KMS-11 (cell line): ENCODE results near the gene CSTA.
"Not testable (repeated sequence)": the region's sequence is repeated elsewhere in the genome, so short reads cannot be mapped to it uniquely, and the experiment has no call there.

Experiments used
- H2AFZ ChIP-seq: fragments of 200-600 bp; sonication (generic); 2 replicates; pipeline ENCODE4 v1.6.1; 2016; ENCODE audit warnings: antibody characterized with exemption, mixed run types, low read depth
- H3K27ac ChIP-seq: fragments of 200-600 bp; sonication (generic); 2 replicates; pipeline ENCODE4 v1.6.1; 2016; ENCODE audit warnings: mild to moderate bottlenecking, mixed run types
- H3K27me3 ChIP-seq: fragments of 200-600 bp; sonication (generic); 2 replicates; pipeline ENCODE4 v1.6.1; 2017; ENCODE audit warnings: mild to moderate bottlenecking, low read depth, mixed run types, moderate library complexity; ENCODE audit not compliant: insufficient read depth
- H3K36me3 ChIP-seq: fragments of 200-600 bp; sonication (generic); 2 replicates; pipeline ENCODE4 v1.6.1; 2017; ENCODE audit warnings: mild to moderate bottlenecking, mixed run types; ENCODE audit not compliant: insufficient read depth
- H3K4me1 ChIP-seq: fragments of 200-600 bp; sonication (generic); 2 replicates; pipeline ENCODE4 v1.6.1; 2016; ENCODE audit warnings: mild to moderate bottlenecking, low read depth, mixed run types; ENCODE audit not compliant: poor library complexity, severe bottlenecking
- H3K4me2 ChIP-seq: fragments of 200-600 bp; sonication (generic); 2 replicates; pipeline ENCODE4 v1.7.0; 2016; ENCODE audit warnings: mild to moderate bottlenecking, mixed run types
- H3K4me3 ChIP-seq: fragments of 200-600 bp; sonication (generic); IDR thresholded peaks from 2 replicates; pipeline ENCODE4 v1.6.1; 2017; ENCODE audit warnings: low read depth, low read length, mixed read lengths; ENCODE audit not compliant: insufficient read depth
- H3K79me2 ChIP-seq: fragments of 200-600 bp; sonication (generic); 2 replicates; pipeline ENCODE4 v1.6.1; 2016; ENCODE audit warnings: low read depth, mixed run types; ENCODE audit not compliant: insufficient read depth
- H3K9ac ChIP-seq: fragments of 200-600 bp; sonication (generic); 2 replicates; pipeline ENCODE4 v1.6.1; 2016; ENCODE audit warnings: mild to moderate bottlenecking, mixed run types
- H4K20me1 ChIP-seq: fragments of 200-600 bp; sonication (generic); 2 replicates; pipeline ENCODE4 v1.6.1; 2016; ENCODE audit warnings: mild to moderate bottlenecking, mixed run types; ENCODE audit not compliant: insufficient read depth
- CTCF ChIP-seq: fragments of 200-600 bp; sonication (generic); conservative IDR thresholded peaks from 2 replicates; pipeline ENCODE4 v1.6.1; 2017; ENCODE audit warnings: low read depth, mild to moderate bottlenecking, antibody characterized with exemption, low read length, moderate library complexity, mixed read lengths

Gene CSTA

DNA sequence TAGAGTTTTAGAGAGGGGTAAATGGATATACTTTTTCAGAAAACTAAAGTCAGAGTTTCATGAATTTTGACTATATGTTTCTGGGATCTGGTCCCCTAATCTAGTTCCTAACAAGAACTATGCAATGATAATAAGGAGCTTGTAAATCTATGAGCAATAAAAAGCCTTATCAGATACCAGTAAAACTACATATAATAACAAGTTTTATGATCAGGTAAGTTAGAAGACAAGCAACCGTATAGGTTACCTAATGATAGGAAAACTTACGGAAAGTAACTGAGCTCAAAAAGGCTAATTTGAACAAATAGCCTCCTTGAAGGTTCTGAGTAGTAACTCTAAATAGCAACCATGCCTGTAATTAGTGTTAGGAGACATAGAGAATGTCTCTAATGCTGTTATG lies 37.0 kb downstream of the CSTA start:
- no peak overlapping the region for H3K27ac ChIP-seq
- no peak for TF ChIP-seq CTCF
- H3K4me3 ChIP-seq: no peak overlapping the region
- H3K27me3 ChIP-seq: no peaks in the 10 kb centered on the region
- H3K9ac ChIP-seq: no peak overlapping the region
- H3K4me1 ChIP-seq: peaks cover 17% of the 10 kb centered on the region
- H3K36me3 ChIP-seq: no peaks in the 10 kb centered on the region
- H3K79me2 ChIP-seq: no peaks in the 10 kb centered on the region
- H4K20me1 ChIP-seq: no peaks in the 10 kb centered on the region
- H3K4me2 ChIP-seq: no peak overlapping the region
- H2AFZ ChIP-seq: no peak overlapping the region

- no peaks in the 10 kb centered on the region for H4K20me1 ChIP-seq
- no peaks in the 10 kb centered on the region for H3K27me3 ChIP-seq
- H3K9ac ChIP-seq: no peak overlapping the region
- peaks cover 22% of the 10 kb centered on the region for H3K4me1 ChIP-seq
- no peaks in the 10 kb centered on the region for H3K36me3 ChIP-seq
- no peak overlapping the region for H3K27ac ChIP-seq
- H3K4me2 ChIP-seq: no peak overlapping the region
- no peak overlapping the region for H3K4me3 ChIP-seq
- H2AFZ ChIP-seq: no peak overlapping the region
- no peaks in the 10 kb centered on the region for H3K79me2 ChIP-seq
- TF ChIP-seq CTCF: no peak
Measured at GRCh38 chr3:122364490-122364889, 39.4 kb downstream of the CSTA start.

- no peak overlapping the region for H2AFZ ChIP-seq
- H3K4me2 ChIP-seq: no peak overlapping the region
- no peak overlapping the region for H3K4me3 ChIP-seq
- H3K9ac ChIP-seq: no peak overlapping the region
- no peaks in the 10 kb centered on the region for H3K79me2 ChIP-seq
- no peak overlapping the region for H3K27ac ChIP-seq
- no peaks in the 10 kb centered on the region for H3K36me3 ChIP-seq
- TF ChIP-seq CTCF: no peak
- H4K20me1 ChIP-seq: no peaks in the 10 kb centered on the region
- no peaks in the 10 kb centered on the region for H3K27me3 ChIP-seq
- H3K4me1 ChIP-seq: peaks cover 22% of the 10 kb centered on the region
Measured at GRCh38 chr3:122365073-122365472, 40.0 kb downstream of the CSTA start.

- not testable (repeated sequence) for H3K27ac ChIP-seq
Measured at GRCh38 chr3:122365582-122366378, 40.7 kb downstream of the CSTA start.

GRCh38 chr3:122366379-122366749 lies 41.3 kb downstream of the CSTA start:
- Histone ChIP-seq H3K36me3 (no peaks in the 10 kb centered on the region; the same call in 1 of the 2 replicates), H3K79me2 (no peaks in the 10 kb centered on the region), H3K9ac (no peak overlapping the region), H4K20me1 (no peaks in the 10 kb centered on the region), H2AFZ (no peak overlapping the region), H3K4me3 (no peak overlapping the region), H3K4me2 (no peak overlapping the region), H3K27me3 (no peaks in the 10 kb centered on the region), H3K27ac (no peak overlapping the region), H3K4me1 (peaks cover 22% of the 10 kb centered on the region)
- TF ChIP-seq CTCF: no peak

More at GRCh38 chr3:122365582-122366378, 40.7 kb downstream of the CSTA start:
- H3K4me3 ChIP-seq, H3K36me3 ChIP-seq, H3K9ac ChIP-seq, H4K20me1 ChIP-seq, H3K79me2 ChIP-seq, H3K4me2 ChIP-seq, H2AFZ ChIP-seq, H3K27me3 ChIP-seq: not testable (repeated sequence)
- peaks cover 22% of the 10 kb centered on the region for H3K4me1 ChIP-seq
